Neural cell (in vitro differentiated cells): ENCODE results near the gene HECW1. TPM values are rescaled to one million over a fixed set of nuclear protein-coding genes. Genes with fewer than 3 reads are reported as not detected.

ENCODE experiments used
- H2AFZ ChIP-seq: fragments of 200-600, 300-800 bp; sonication (generic), shearing (Covaris generic); 2 replicates; pipeline ENCODE4 v1.6.0; 2014; ENCODE audit warnings: low read depth, mild to moderate bottlenecking, antibody characterized with exemption, low read length, moderate library complexity
- H3F3A ChIP-seq: fragments of 200-600 bp; shearing (Covaris generic); 2 replicates; pipeline ENCODE4 v1.6.1; 2016; ENCODE audit warnings: mild to moderate bottlenecking, moderate library complexity, mixed read lengths, antibody characterized with exemption, low read length; ENCODE audit not compliant: insufficient read depth, poor library complexity, severe bottlenecking
- H3K27ac ChIP-seq: fragments of 200-600, 300-800 bp; sonication (generic), shearing (Covaris generic); 2 replicates; pipeline ENCODE4 v1.5.1; 2014; ENCODE audit warnings: mild to moderate bottlenecking, low read length, moderate library complexity
- H3K27me3 ChIP-seq: fragments of 300-800, 200-600 bp; sonication (generic), shearing (Covaris generic); 2 replicates; pipeline ENCODE4 v1.6.0; 2014; ENCODE audit warnings: mild to moderate bottlenecking, low read depth, low read length, moderate library complexity; ENCODE audit not compliant: insufficient read depth
- H3K36me3 ChIP-seq: fragments of 300-800, 200-600 bp; sonication (generic), shearing (Covaris generic); 2 replicates; pipeline ENCODE4 v1.5.1; 2014; ENCODE audit warnings: mild to moderate bottlenecking, antibody characterized with exemption, low read length, moderate library complexity; ENCODE audit not compliant: insufficient read depth
- H3K4me2 ChIP-seq: fragments of 300-800, 200-600 bp; sonication (generic), shearing (Covaris generic); 2 replicates; pipeline ENCODE4 v1.6.0; 2014; ENCODE audit warnings: mild to moderate bottlenecking, low read length
- H3K4me3 ChIP-seq: fragments of 300-800, 200-600 bp; sonication (generic), shearing (Covaris generic); 2 replicates; pipeline ENCODE4 v1.5.1; 2014; ENCODE audit warnings: mild to moderate bottlenecking, low read length, moderate library complexity
- H3K79me2 ChIP-seq: fragments of 200-600 bp; shearing (Covaris generic); replicated peaks from 2 replicates; pipeline ENCODE4 v1.6.0; 2014; ENCODE audit warnings: mild to moderate bottlenecking, low read length, moderate library complexity; ENCODE audit not compliant: insufficient read depth
- H3K9ac ChIP-seq: fragments of 300-800, 200-600 bp; sonication (generic), shearing (Covaris generic); 2 replicates; pipeline ENCODE4 v1.6.1; 2016; ENCODE audit warnings: mild to moderate bottlenecking, low read length, mixed read lengths
- H3K9me2 ChIP-seq: fragments of 200-600 bp; shearing (Covaris generic); 2 replicates; pipeline ENCODE4 v1.6.1; 2016; ENCODE audit warnings: mild to moderate bottlenecking, low read length, mixed read lengths; ENCODE audit not compliant: insufficient read depth
- H3K9me3 ChIP-seq: fragments of 200-600, 300-800 bp; sonication (generic), shearing (Covaris generic); 2 replicates; pipeline ENCODE4 v1.6.1; 2016; ENCODE audit warnings: mild to moderate bottlenecking, mixed run types, low read length, moderate library complexity, mixed read lengths
- H4K20me1 ChIP-seq: fragments of 200-600 bp; shearing (Covaris generic); 2 replicates; pipeline ENCODE4 v1.6.1; 2016; ENCODE audit warnings: mild to moderate bottlenecking, mixed run types; ENCODE audit not compliant: insufficient read depth
- CTCF ChIP-seq: fragments of 450-650 bp; IDR thresholded peaks from 2 replicates; pipeline ENCODE4 v1.5.1; 2014; ENCODE audit warnings: antibody characterized with exemption, mild to moderate bottlenecking, moderate library complexity; ENCODE audit not compliant: poor library complexity, severe bottlenecking
- EP300 ChIP-seq: fragments of 450-650 bp; conservative IDR thresholded peaks from 2 replicates; pipeline ENCODE4 v1.6.1; 2014; ENCODE audit warnings: antibody characterized with exemption, mild to moderate bottlenecking, moderate library complexity; ENCODE audit not compliant: poor library complexity, severe bottlenecking
- EZH2 ChIP-seq: fragments of 200-600, 300-800 bp; shearing (Covaris generic), sonication (generic); IDR thresholded peaks from 2 replicates; pipeline ENCODE4 v1.6.1; 2014; ENCODE audit warnings: antibody characterized with exemption, low read length, borderline replicate concordance, mild to moderate bottlenecking; ENCODE audit not compliant: insufficient read depth, poor library complexity, severe bottlenecking
- MXI1 ChIP-seq: fragments of 450-650 bp; conservative IDR thresholded peaks from 2 replicates; pipeline ENCODE4 v1.6.1; 2014; ENCODE audit warnings: antibody characterized with exemption, mild to moderate bottlenecking; ENCODE audit not compliant: poor library complexity, severe bottlenecking
- POLR2AphosphoS5 ChIP-seq: IDR thresholded peaks from 2 replicates; pipeline ENCODE4 v1.6.1; 2012
- RAD21 ChIP-seq: fragments of 450-650 bp; conservative IDR thresholded peaks from 2 replicates; pipeline ENCODE4 v1.6.1; 2014; ENCODE audit warnings: antibody characterized with exemption, mild to moderate bottlenecking, moderate library complexity
- REST ChIP-seq: IDR thresholded peaks from 2 replicates; pipeline ENCODE4 v1.6.1; 2012; ENCODE audit warnings: borderline replicate concordance
- SMC3 ChIP-seq: fragments of 450-650 bp; conservative IDR thresholded peaks from 2 replicates; pipeline ENCODE4 v1.6.1; 2014; ENCODE audit warnings: antibody characterized with exemption, mild to moderate bottlenecking, moderate library complexity; ENCODE audit not compliant: poor library complexity
- TAF1 ChIP-seq: IDR thresholded peaks from 2 replicates; pipeline ENCODE4 v1.6.1; 2012; ENCODE audit warnings: low read depth
- polyA plus RNA-seq: library from polyadenylated mRNA; depleted of rRNA; stranded (reverse); fragments of >200 nt; gene quantifications from 2 replicates; pipeline ENCODE4 v1.2.3, GENCODE V29; 2014

The HECW1 gene
- polyA plus RNA-seq, 1 donor from 2014 or later, result 13.8 TPM

GRCh38 chr7:43105521-43106120 lies 6.8 kb upstream of the HECW1 start:
- no peak for TF ChIP-seq EP300
- no peak for TF ChIP-seq EZH2
- no peak for TF ChIP-seq TAF1
- no peak for TF ChIP-seq POLR2AphosphoS5
- TF ChIP-seq REST, result no peak
- no peak for TF ChIP-seq RAD21
- no peak for TF ChIP-seq MXI1
- TF ChIP-seq SMC3, result no peak
- TF ChIP-seq CTCF, result no peak
- Histone ChIP-seq H3K9ac (no peak overlapping the region), H3K4me3 (no peak overlapping the region), H3K9me3 (no peaks in the 10 kb centered on the region), H3K36me3 (no peaks in the 10 kb centered on the region), H4K20me1 (no peaks in the 10 kb centered on the region), H3F3A (no peaks in the 10 kb centered on the region), H3K27me3 (no peaks in the 10 kb centered on the region), H3K27ac (no peak overlapping the region), H3K9me2 (no peaks in the 10 kb centered on the region), H3K79me2 (no peaks in the 10 kb centered on the region), H3K4me2 (no peak overlapping the region), H2AFZ (no peak overlapping the region)

GRCh38 chr7:43108255-43109011 lies 4.0 kb upstream of the HECW1 start:
- no peak overlapping the region for H3K4me2 ChIP-seq
- H3K9ac ChIP-seq, result no peak overlapping the region
- no peaks in the 10 kb centered on the region for H3K27me3 ChIP-seq
- no peak overlapping the region for H3K4me3 ChIP-seq
- TF ChIP-seq POLR2AphosphoS5 (no peak), EP300 (no peak), CTCF (peak; percentile 75), RAD21 (peak; percentile 56), MXI1 (no peak), SMC3 (no peak), REST (no peak), TAF1 (no peak), EZH2 (no peak)
- no peaks in the 10 kb centered on the region for H3K9me2 ChIP-seq
- H3K36me3 ChIP-seq, result no peaks in the 10 kb centered on the region
- H2AFZ ChIP-seq, result no peak overlapping the region
- no peak overlapping the region for H3K27ac ChIP-seq
- no peaks in the 10 kb centered on the region for H3K79me2 ChIP-seq
- H3K9me3 ChIP-seq, result no peaks in the 10 kb centered on the region
- no peaks in the 10 kb centered on the region for H3F3A ChIP-seq
- no peaks in the 10 kb centered on the region for H4K20me1 ChIP-seq
